Fibroblast of pulmonary artery (primary cell): Measurements from ENCODE around the gene IGSF3.

Experiments
- DNase-seq: peaks from one replicate; pipeline ENCODE4 v3.0.0-alpha.2; 2010; ENCODE audit warnings: low read depth
- H3K4me3 ChIP-seq: replicated peaks from 2 replicates; pipeline ENCODE4 v1.5.1; 2011; ENCODE audit warnings: low read depth, mild to moderate bottlenecking, control low read depth, low read length, moderate library complexity
- TF ChIP-seq, protein P1 (sequence below): IDR thresholded peaks from 2 replicates; pipeline ENCODE4 v1.5.1; 2011; ENCODE audit warnings: mild to moderate bottlenecking, control low read depth, low read length, inconsistent platforms; ENCODE audit errors: missing control alignments

Gene IGSF3

DNA sequence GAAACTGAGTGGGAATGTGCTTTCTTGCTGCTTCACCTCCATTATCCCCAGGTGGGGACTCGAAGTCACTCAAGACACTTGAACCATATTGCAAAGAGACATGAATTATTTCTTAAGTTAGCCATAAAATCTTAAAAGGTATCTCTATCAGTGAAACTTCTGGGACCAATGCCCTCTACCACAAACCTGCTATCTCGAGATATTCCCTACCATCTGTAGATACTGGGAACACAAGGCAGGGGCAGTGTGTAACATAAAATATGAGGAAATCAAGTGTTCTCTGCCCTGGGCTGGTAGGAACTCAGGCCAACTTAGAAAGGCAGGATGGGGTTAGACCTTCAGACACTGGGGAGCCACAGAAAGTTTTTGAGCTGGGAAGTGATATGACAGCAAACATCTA is 95.4 kb downstream of the IGSF3 start:
- H3K4me3 ChIP-seq = no peak overlapping the region
- DNase-seq = no peak
- TF ChIP-seq, protein P1, sequence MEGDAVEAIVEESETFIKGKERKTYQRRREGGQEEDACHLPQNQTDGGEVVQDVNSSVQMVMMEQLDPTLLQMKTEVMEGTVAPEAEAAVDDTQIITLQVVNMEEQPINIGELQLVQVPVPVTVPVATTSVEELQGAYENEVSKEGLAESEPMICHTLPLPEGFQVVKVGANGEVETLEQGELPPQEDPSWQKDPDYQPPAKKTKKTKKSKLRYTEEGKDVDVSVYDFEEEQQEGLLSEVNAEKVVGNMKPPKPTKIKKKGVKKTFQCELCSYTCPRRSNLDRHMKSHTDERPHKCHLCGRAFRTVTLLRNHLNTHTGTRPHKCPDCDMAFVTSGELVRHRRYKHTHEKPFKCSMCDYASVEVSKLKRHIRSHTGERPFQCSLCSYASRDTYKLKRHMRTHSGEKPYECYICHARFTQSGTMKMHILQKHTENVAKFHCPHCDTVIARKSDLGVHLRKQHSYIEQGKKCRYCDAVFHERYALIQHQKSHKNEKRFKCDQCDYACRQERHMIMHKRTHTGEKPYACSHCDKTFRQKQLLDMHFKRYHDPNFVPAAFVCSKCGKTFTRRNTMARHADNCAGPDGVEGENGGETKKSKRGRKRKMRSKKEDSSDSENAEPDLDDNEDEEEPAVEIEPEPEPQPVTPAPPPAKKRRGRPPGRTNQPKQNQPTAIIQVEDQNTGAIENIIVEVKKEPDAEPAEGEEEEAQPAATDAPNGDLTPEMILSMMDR = no peak

DNA sequence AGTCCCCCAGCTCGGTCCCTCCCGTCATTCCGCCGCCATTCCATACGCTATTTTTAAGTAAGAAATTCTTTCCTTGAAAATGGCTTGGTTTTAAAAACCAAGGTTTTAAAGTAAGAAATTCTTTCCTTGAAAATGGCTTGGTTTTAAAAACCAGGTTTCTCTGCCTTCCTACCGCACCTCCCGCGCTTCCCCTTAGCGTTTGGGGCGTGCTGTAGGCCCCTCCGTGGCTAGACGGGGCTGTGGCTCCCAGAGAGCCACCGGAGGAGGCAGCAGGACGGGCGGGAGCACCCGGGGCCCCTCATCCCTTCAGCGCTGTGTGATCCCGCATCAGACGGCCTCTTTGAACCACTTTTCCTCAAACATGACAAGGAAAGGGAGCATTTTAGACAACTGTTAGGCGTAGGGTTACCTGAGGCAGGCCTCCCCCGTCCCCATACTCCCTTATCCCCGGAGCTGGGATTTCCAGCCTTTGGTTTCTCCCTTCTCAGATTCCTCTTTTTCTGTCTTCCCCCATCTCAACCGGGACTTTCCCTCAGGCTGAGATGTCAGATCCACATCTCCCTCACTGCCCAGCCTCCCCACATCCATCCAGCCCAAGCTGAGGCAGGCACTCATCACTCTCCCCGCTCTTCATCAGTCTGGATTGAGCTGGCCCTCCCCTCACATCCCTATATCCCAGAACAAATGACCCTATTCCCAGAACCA is 96.2 kb downstream of the IGSF3 start:
- TF ChIP-seq, protein P1 = no peak
- peak overlapping the region; percentile 69 for H3K4me3 ChIP-seq
- DNase-seq = no peak

DNA sequence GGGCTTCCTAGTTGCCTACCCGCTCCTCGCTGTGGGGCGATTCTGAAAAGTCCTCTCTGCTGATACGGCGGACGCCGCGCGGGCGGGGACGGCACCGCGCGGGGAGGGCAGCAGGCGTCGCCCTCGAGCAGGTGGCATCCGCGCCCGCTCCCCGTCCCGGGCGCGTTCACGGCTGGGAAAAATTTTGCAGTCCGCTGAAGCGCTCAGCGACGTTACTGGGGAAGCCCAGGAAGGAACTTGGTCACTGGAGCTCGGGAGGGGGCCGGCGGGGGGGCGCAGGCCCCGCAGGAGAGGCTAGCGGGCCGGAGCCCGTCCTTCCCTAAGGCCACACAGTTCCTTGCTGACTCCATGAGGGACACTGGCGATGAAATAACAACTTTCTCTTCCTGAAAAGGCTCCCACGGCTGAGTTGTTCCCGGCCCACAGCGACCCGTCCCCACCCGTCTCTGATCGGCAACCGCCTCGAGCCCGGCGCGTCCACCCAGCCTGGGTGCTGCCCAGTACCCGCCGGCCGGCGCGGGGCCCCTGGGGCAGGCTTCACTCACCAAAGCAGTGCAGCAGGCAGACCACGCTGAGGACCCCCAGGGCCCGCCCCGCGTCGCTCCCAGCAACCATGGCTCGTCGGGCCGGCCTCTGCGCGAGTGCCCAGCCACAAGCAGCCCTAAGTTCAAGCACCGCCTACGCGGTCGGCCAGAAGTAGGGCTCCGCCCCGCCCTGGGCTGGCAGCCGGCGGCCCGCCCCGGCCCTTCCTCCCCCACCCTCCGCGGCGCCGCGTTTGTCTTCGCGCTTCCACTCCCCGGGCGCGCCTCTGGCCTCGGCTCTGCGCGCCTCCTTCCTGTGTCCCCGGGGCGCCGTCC is 96.9 kb downstream of the IGSF3 start, which contains the start of gene CD58:
CD58 (minus strand) TSS at position 669 of the 857 bp plus-strand sequence; CDS start at position 615, 54 bp downstream.
- H3K4me3 ChIP-seq = peak within 1 kb of the TSS; percentile 69
- TF ChIP-seq, protein P1 = peak; percentile 16
- DNase-seq = peak; percentile 84

DNA sequence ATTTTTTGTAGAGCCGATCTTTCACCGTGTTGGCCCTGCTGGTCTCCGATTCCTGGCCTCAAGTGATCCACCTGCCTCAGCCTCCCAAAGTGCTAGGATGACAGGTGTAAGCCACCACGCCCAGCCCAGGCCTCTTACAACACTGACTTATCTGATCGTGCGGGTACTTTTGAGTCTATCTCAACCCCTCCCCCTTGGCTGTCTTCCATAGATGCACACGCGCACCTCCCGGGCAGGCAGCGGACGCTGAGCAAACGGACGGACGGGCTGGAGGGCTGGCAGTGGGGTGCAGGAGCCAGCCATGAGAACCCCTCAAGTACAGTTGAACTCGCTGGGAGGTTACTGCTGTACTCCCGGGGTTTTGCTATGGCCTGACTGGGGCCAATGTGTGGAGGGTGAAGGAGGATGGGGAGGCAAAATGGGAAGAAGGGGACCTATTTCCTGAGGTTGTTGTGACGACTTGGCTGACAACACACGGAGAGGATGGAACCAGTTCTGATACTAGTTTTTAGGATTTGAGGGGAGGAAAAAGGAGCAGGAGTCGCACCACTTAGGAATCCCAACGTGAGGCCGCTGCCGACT is 97.7 kb downstream of the IGSF3 start:
- DNase-seq = no peak
- TF ChIP-seq, protein P1 = no peak
- peak overlapping the region; percentile 69 for H3K4me3 ChIP-seq

DNA sequence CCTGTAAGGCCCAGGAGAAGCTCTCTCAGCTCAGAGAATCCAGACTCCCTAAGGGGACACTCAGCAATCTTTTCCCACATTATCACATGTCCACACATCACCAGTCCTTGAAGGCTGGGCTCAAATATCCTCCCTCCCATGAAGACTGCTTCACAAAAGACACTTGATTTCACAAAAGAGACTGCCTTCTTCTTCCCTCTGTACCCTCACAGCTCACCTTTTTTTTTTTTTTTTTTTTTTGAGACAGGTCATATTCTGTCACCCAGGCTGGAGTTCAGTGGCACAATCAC is 98.2 kb downstream of the IGSF3 start:
- TF ChIP-seq, protein P1 = no peak
- no peak for DNase-seq
- H3K4me3 ChIP-seq = no peak overlapping the region

DNA sequence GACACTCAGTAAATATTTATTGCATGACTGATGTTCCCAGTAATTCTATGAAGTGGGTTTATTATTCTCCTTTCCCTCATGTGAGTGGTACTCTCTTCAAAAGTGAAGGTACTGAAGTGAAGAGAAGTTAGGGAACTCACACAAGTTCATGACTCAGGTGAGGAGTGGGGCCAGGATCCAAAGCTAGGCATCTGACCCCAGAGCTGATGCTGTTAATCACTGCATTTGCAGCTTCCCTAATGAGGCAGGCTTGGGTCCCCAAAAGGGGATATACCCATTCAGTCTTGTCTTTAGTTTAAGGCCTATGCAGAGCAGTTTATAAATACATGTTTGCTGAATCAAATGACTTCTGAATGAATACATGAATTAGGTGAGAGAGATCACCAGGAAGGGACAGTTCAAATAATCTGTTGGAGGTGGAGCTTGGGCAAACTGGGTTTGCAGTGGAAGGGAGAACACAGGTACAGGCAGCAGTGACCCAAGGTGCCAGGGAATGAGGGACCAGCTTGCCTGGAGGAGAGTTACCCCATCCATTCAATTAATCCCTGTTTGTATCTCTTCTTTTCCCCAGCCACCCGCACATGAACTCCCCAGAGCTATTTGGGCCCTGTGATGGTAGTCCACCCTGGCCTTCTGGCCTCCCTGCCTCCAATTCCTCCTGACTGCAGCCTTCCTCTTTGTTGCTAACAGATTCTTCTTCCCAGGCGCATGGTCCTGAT is 98.7 kb downstream of the IGSF3 start:
- TF ChIP-seq, protein P1 = no peak
- no peak overlapping the region for H3K4me3 ChIP-seq
- no peak for DNase-seq
